H54 (cell line): Measurements from ENCODE around the gene SLC7A8.

ENCODE experiments used
- DNase-seq: peaks from one replicate; pipeline ENCODE4 v3.0.0; 2011; ENCODE audit warnings: low spot score, mixed read lengths; ENCODE audit not compliant: insufficient read length
- FAIRE-seq: peaks from 3 replicates; lab custom pipeline; 2011; peaks lifted over from hg19 to GRCh38; lab: Jason Lieb, UNC
- POLR2A ChIP-seq: IDR thresholded peaks from 2 replicates; pipeline ENCODE4 v1.6.1; 2011; ENCODE audit warnings: low read depth, mild to moderate bottlenecking, low read length

SLC7A8 gene

DNA sequence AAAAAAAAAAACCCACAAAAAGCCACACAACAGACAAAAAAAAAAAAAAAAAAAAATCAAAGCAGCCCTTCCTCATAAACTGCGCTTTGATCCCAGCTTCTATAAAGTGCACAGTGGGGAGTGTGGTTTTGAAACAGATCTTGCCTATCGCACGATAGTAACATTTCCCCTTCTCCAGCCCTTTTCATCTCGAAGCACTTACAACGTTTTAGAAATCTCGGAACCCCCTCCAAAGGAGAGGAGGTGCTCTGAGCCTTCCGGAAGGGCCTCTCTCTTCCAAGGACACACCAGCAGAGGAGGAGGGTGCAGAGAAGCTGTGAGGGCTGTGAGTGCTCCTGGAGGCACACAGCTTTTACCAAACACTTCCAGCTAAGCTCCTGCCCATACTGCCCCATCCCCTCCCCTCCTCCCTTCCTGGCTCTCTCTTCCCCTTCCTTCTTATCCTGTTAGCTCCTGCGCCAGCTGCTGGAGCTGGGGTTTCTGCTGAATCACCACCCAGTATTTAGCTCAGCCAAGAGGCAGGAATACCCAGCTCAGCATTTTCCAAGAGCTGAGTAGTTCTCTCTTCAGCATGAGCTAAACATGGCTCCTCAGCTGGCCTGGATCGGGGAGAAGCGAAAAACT lies 28.4 kb downstream of the SLC7A8 start:
- FAIRE-seq (peak; percentile 38), DNase-seq (peak; percentile 54)
- TF ChIP-seq POLR2A = no peak

GRCh38 chr14:23153851-23154796 lies 29.3 kb downstream of the SLC7A8 start:
- FAIRE-seq (no peak), DNase-seq (no peak)
- TF ChIP-seq POLR2A = no peak

GRCh38 chr14:23151342-23151741 lies 32.1 kb downstream of the SLC7A8 start:
- FAIRE-seq (no peak), DNase-seq (no peak)
- TF ChIP-seq POLR2A = no peak

GRCh38 chr14:23149745-23150144 lies 33.7 kb downstream of the SLC7A8 start:
- TF ChIP-seq POLR2A = no peak
- DNase-seq (no peak), FAIRE-seq (no peak)

- FAIRE-seq = no peak
- DNase-seq = no peak
- no peak for TF ChIP-seq POLR2A
Observed at GRCh38 chr14:23148591-23149249, 34.7 kb downstream of the SLC7A8 start.

DNA sequence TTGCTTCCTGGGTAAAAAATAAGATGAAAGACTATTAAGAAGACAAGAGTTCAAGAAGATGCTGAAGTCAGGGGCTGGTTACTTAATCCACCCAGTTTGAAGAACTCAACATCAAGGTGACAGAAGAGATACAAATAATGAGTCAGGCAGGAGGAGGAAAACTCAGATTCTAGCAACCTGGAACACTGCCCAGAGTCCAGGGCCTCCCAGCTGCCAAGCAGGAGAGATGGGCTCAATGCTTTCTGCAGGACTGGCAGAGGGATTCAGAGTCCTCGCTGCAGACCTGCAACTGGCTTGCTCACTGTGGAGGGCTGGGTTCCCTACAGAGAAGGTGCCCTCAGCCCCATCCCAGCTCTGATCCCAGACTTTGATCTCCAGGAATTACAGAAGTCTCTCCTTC lies 35.8 kb downstream of the SLC7A8 start:
- no peak for FAIRE-seq
- DNase-seq = no peak
- TF ChIP-seq POLR2A = no peak

- FAIRE-seq (no peak), DNase-seq (no peak)
- no peak for TF ChIP-seq POLR2A
Observed at GRCh38 chr14:23146980-23147379, 36.5 kb downstream of the SLC7A8 start.

DNA sequence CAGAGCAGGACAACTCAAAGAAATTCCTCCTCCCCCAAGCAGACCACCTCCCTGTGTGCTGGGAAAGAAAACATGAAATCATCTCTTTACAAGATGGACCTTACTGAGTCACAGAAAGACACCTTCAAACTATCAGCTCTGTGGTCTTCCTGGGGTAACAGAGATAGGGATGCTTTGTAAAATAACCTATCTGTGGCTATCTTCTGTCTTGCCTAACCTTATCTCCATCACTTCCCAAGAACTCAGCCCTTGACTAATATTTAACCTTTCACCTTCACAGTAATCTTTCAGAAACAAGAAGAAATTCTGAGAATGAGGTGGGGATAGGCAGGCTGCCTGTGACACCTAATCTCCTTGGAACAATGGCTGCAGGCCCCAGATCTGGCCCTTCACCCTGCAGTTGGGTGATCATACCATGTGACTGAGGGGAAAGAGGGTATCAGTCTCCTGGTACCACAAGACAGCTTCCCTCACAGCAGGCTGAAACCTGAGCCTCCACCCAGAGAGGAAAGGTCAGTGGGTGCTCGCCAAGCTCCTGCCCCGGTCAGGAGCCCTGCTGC lies 37.0 kb downstream of the SLC7A8 start:
- FAIRE-seq (no peak), DNase-seq (no peak)
- no peak for TF ChIP-seq POLR2A

DNA sequence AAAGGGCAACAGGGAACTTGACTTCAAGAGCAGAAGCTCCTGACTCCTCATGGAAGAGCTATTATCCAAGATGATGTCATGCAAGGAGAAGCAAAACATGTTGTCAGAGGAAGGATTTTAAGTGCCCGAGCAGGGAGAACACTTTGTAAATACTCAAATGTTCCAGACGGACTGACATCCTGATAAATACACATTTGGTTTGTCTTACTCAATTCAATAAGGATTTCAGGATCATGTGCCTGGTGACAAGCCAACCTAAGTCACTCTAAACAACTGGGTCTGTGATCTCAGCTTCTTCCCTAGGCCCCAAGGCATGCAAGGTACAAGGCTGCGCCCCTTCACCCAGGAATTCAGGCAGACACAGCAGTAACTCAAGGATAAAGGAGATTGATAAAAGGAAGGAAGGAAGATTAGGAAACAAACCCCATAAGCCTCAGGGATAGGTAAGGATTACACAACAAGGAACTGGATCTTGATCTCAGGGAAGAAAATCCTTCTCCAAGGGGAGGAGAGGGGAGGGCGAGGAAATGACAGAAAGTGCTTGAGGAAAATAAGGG lies 37.6 kb downstream of the SLC7A8 start:
- DNase-seq (no peak), FAIRE-seq (no peak)
- no peak for TF ChIP-seq POLR2A

DNA sequence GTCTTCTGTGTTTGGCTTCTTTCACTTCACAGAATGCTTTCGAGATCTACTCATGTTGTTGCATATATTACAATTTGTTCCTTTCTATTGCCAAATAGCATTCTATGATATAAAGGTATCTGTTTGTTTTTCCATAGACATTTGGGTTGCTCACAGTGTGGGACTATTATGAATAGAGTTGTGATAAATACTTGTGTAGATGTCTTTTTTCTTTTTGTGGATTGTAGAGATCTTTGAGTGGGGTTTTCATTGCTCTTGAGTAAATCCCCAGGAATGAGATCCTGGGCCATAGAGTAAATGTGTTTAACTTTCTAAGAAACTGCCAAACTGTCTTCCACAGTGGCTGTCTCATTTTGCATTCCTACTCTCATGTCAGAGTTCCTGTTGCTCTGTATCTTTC lies 39.5 kb downstream of the SLC7A8 start:
- TF ChIP-seq POLR2A = no peak
- no peak for DNase-seq
- FAIRE-seq = no peak

DNA sequence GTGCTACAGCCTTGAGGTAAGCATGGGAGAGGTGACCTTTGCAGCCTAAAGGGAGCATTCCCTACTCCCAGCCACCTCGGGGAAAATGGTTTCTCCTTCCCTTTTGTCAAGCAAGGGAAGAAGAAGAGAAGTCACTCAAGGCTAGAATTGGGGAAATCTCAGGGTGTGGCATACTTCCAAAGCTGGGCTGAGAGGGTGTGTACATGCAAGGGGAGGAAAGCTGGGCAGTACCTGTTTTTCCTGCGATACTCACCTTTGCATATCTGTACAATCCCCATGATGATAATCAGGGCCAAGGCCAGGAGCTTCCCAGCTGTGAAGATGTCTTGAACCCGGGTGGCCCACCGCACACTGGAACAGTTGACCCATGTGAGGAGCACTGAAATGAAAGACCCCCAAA lies 40.6 kb downstream of the SLC7A8 start:
- no peak for TF ChIP-seq POLR2A
- no peak for FAIRE-seq
- no peak for DNase-seq

DNA sequence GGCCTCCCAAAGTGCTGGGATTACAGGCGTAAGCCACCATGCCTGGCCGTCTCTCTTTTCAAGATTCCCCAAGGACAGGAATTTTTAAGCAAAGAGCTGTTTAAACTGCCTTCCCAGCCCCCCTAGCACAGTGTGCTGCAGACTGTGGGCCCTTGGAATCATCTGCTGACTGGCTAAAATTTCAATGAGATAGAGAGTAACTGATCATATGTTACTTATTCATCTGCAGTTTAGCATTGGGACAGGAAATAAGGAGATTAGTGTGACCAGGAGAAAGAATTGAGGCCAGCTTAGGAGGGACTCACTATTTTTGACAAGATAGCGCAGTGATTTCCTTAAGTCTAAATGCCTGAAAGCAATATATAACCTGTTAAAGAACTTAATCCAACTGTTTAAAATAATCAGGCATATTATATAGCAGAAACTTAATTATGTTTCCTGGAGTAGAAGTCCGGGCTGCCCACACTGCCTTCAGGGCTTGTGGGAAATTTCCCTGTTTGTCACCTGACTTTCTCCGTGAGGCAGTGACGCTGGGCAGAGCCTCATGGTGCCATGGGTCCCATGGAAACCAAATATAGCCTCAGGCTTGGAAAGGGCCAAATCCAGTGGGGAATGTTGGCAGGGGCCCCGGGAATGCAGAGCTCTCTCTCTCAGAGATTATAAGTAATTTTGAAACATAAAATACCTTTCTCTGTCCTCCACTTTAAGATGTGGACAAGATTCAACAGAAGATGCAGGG lies 41.6 kb downstream of the SLC7A8 start:
- peak; percentile 15 for DNase-seq
- no peak for FAIRE-seq
- TF ChIP-seq POLR2A = no peak

DNA sequence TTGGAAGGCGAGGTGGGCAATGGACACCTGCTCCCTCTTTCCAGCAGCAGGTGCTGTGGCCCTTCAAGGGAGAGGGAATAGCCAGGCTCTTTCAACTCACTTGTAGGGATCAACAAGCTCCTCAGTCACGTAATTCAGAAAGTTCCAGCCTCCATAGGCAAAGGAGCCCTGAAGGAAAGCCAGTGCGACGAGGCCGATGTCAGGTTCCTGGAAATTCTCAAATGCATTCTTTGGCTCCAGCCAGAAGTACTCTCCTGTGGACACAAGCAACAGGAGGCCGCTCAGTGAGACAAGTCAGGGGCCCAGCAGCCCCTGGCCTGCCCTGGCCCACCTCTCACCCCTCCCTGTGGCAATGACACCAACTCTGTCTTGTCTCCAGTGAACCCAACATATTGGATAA lies 43.1 kb downstream of the SLC7A8 start:
- no peak for TF ChIP-seq POLR2A
- DNase-seq (no peak), FAIRE-seq (no peak)
